ENCODE data around the gene ZNF892. TPM values are rescaled to one million over a fixed set of nuclear protein-coding genes. Genes with fewer than 3 reads are reported as not detected.

Gene ZNF892
- total RNA-seq, 1 experiment from 2014 or later, result not detected

GRCh38 chr2:95203911-95204310 is 3.4 kb upstream of the ZNF892 start:
- Histone ChIP-seq H3K79me2 (ENCODE audit: low read length) (no peaks in the 10 kb centered on the region), H3K9me2 (replicated peaks; ENCODE audit: low read length) (no peaks in the 10 kb centered on the region), H3F3A (ENCODE audit: low read length, unreplicated experiment) (no peaks in the 10 kb centered on the region), H3K4me3 (ENCODE audit: low read length) (no peak overlapping the region), H3K4me2 (ENCODE audit: low read length) (no peak overlapping the region), H2AFZ (ENCODE audit: low read length) (no peak overlapping the region), H3K36me3 (ENCODE audit: low read depth, low read length) (no peaks in the 10 kb centered on the region; the same call in 1 of the 2 replicates), H3K9ac (ENCODE audit: low read length) (no peak overlapping the region), H3K4me1 (ENCODE audit: insufficient read depth, low read length) (no peaks in the 10 kb centered on the region), H3K27ac (ENCODE audit: low read length) (no peak overlapping the region), H3K27me3 (ENCODE audit: low read length) (no peaks in the 10 kb centered on the region), H4K20me1 (ENCODE audit: low read length) (no peaks in the 10 kb centered on the region), H3K9me3 (ENCODE audit: low read length) (0 out of 2 replicates have a peak, but pooled peaks cover 19% of the 10 kb centered on the region)
- POLR2A ChIA-PET (ENCODE audit: unreplicated experiment), result no interaction called here
- DNase-seq (no peak), ATAC-seq (no peak)
- no TSS peak for BruUV-seq (replicated peaks)
- intact Hi-C loops (cut with micrococcal nuclease), result no loop called here
- TF ChIP-seq EZH2 (IDR thresholded peaks at IDR 0.05; ENCODE audit: low read length, unreplicated experiment), result no peak
- no peak for TF ChIP-seq CTCF (conservative IDR thresholded peaks at IDR 0.05; ENCODE audit: low read depth, low read length)
- no peak for TF ChIP-seq EZH2phosphoT487 (IDR thresholded peaks at IDR 0.05; ENCODE audit: borderline replicate concordance, low read length)
- CTCF ChIA-PET, result no interaction called here

GRCh38 chr2:95204396-95204795 is 2.9 kb upstream of the ZNF892 start:
- no peaks in the 10 kb centered on the region for H4K20me1 ChIP-seq (ENCODE audit: low read length)
- H3K4me1 ChIP-seq (ENCODE audit: insufficient read depth, low read length), result no peaks in the 10 kb centered on the region
- no peak for TF ChIP-seq CTCF (conservative IDR thresholded peaks at IDR 0.05; ENCODE audit: low read depth, low read length)
- no peak for TF ChIP-seq EZH2phosphoT487 (IDR thresholded peaks at IDR 0.05; ENCODE audit: borderline replicate concordance, low read length)
- TF ChIP-seq EZH2 (IDR thresholded peaks at IDR 0.05; ENCODE audit: low read length, unreplicated experiment), result no peak
- H3K9me3 ChIP-seq (ENCODE audit: low read length), result peaks cover 20% of the 10 kb centered on the region; the same call in 1 of the 2 replicates
- H3K9ac ChIP-seq (ENCODE audit: low read length), result no peak overlapping the region
- H3K9me2 ChIP-seq (replicated peaks; ENCODE audit: low read length), result no peaks in the 10 kb centered on the region
- H3F3A ChIP-seq (ENCODE audit: low read length, unreplicated experiment), result no peaks in the 10 kb centered on the region
- DNase-seq (no peak), ATAC-seq (no peak)
- H3K4me2 ChIP-seq (ENCODE audit: low read length), result no peak overlapping the region
- H3K4me3 ChIP-seq (ENCODE audit: low read length), result no peak overlapping the region
- ChIA-PET CTCF (no interaction called here), POLR2A (ENCODE audit: unreplicated experiment) (no interaction called here)
- BruUV-seq (replicated peaks), result no TSS peak
- intact Hi-C loops (cut with micrococcal nuclease), result no loop called here
- H3K27me3 ChIP-seq (ENCODE audit: low read length), result no peaks in the 10 kb centered on the region
- no peak overlapping the region for H3K27ac ChIP-seq (ENCODE audit: low read length)
- no peaks in the 10 kb centered on the region for H3K79me2 ChIP-seq (ENCODE audit: low read length)
- no peak overlapping the region for H2AFZ ChIP-seq (ENCODE audit: low read length)
- H3K36me3 ChIP-seq (ENCODE audit: low read depth, low read length), result no peaks in the 10 kb centered on the region; the same call in 1 of the 2 replicates

- H3K27ac ChIP-seq (ENCODE audit: low read length), result no peak overlapping the region
- peaks cover 28% of the 10 kb centered on the region; the same call in 1 of the 2 replicates for H3K9me3 ChIP-seq (ENCODE audit: low read length)
- no peaks in the 10 kb centered on the region for H4K20me1 ChIP-seq (ENCODE audit: low read length)
- H3K27me3 ChIP-seq (ENCODE audit: low read length), result no peaks in the 10 kb centered on the region
- intact Hi-C loops (cut with micrococcal nuclease), result no loop called here
- H3K36me3 ChIP-seq (ENCODE audit: low read depth, low read length), result no peaks in the 10 kb centered on the region; the same call in 1 of the 2 replicates
- DNase-seq (no peak), ATAC-seq (no peak)
- no peaks in the 10 kb centered on the region for H3K79me2 ChIP-seq (ENCODE audit: low read length)
- TF ChIP-seq CTCF (conservative IDR thresholded peaks at IDR 0.05; ENCODE audit: low read depth, low read length), result no peak
- no peak for TF ChIP-seq EZH2 (IDR thresholded peaks at IDR 0.05; ENCODE audit: low read length, unreplicated experiment)
- TF ChIP-seq EZH2phosphoT487 (IDR thresholded peaks at IDR 0.05; ENCODE audit: borderline replicate concordance, low read length), result no peak
- no TSS peak for BruUV-seq (replicated peaks)
- no peak overlapping the region for H3K9ac ChIP-seq (ENCODE audit: low read length)
- H2AFZ ChIP-seq (ENCODE audit: low read length), result no peak overlapping the region
- ChIA-PET POLR2A (ENCODE audit: unreplicated experiment) (no interaction called here), CTCF (no interaction called here)
- no peaks in the 10 kb centered on the region for H3K4me1 ChIP-seq (ENCODE audit: insufficient read depth, low read length)
- H3K4me2 ChIP-seq (ENCODE audit: low read length), result no peak overlapping the region
- H3K4me3 ChIP-seq (ENCODE audit: low read length), result no peak overlapping the region
- no peaks in the 10 kb centered on the region for H3K9me2 ChIP-seq (replicated peaks; ENCODE audit: low read length)
- no peaks in the 10 kb centered on the region for H3F3A ChIP-seq (ENCODE audit: low read length, unreplicated experiment)
These were observed 1.2 kb upstream of the ZNF892 start for GRCh38 chr2:95206096-95206495.

All from PC-3 (cell line).